Hepatic stellate cell (primary cell): ENCODE data around the gene JADE2.
"Not testable (repeated sequence)": the region's sequence is repeated elsewhere in the genome, so short reads cannot be mapped to it uniquely, and the experiment has no call there.

Experiments used
- DNase-seq: peaks from one replicate; pipeline ENCODE4 v3.0.0; 2011; ENCODE audit warnings: low spot score

JADE2 gene

DNA sequence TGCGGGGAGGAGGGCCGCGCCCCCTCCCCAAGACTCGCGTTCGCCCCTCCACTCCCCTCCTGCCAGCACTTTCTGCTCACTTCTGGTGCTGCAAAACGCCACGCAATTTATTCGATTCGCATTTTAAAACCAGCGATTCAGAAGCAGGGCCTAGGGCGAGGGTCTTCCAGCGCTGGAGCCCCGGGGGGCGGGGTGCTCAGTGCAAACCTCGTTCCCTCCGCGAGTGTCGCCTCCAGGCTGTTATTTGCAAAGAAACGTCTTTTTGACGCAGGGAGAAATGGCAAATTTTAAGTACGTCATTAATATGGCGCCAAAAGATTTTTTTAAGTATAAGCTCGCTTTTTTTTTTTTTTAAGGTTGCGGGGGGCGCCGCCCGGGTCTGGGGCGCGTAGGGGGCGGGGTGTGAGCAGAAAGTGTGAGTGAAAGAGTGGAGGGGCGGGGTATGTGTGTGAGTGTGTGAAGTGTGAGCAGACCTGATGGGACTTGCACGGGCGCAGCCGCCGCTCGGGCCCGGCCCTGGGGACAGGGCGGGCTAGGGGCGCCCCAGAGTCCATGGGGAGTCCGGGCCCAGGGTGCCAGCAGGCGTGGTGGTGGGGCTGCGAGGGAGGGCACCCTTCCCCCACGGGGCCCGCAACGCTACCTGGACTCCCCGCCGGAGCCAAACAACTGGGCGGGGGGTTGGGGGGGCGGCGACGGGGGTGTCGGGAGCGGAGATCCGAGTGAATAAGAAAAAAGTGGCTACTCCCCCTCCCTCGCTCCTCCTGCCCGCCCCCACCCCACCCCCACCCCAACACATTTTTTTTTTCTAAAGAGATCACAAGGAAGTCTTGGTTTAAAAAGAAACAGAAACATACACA is at the start of gene JADE2:
JADE2 (plus strand) TSS at position 845 of the 857 bp plus-strand sequence. CDS start 10,188 bp downstream, outside the sequence.
- DNase-seq = peak; percentile 77

DNA sequence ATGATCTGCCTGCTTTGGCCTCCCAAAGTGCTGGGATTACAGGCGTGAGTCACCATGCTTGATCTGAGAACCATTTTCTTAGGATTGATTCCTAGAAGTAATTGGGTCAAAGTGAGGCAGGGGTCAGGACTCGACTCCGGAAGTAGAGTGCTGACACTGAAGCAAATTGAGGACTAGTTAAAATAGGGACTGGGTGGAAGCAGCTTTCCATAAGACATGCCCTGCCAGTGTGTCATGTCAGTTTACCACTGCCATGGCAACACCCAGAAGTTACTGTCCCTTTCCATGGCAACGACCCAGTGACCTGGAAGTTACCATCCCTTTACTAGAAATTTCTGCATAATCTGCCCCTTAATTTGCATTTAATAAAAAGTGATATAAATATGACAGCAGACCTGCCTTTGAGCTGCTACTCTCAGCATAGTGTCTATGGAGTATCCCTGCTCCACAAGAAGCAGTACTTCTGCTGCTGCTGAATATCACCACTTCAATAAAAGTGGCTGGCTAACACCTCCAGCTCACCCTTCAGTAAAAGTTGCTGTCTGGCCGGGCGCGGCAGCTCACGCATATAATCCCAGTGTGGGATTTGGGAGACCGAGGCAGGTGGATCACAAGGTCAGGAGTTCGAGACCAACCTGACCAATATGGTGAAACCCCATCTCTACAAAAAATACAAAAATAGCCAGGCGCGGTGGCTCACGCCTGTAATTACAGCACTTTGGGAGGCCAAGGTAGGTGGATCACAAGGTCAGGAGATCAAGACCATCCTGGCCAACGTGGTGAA is 47.8 kb upstream of the JADE2 start:
- DNase-seq = no peak

DNA sequence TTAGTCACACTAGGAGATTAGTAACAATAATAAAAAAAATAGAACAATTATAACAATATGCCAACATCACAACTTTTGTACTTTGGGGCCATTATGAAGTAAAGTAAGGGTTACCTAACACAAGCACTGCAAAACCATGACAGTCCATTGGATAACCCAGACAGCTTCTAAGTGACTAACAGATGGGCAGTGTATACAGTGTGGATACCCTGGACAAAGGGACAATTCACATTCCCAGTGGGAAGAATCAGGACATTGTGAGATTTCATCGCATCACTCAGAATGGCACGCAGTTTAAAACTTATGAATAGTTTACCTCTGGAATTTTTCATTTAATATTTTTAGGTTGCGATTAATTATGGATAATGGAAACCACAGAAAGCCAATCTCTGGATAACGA is 45.6 kb upstream of the JADE2 start:
- no peak for DNase-seq

DNA sequence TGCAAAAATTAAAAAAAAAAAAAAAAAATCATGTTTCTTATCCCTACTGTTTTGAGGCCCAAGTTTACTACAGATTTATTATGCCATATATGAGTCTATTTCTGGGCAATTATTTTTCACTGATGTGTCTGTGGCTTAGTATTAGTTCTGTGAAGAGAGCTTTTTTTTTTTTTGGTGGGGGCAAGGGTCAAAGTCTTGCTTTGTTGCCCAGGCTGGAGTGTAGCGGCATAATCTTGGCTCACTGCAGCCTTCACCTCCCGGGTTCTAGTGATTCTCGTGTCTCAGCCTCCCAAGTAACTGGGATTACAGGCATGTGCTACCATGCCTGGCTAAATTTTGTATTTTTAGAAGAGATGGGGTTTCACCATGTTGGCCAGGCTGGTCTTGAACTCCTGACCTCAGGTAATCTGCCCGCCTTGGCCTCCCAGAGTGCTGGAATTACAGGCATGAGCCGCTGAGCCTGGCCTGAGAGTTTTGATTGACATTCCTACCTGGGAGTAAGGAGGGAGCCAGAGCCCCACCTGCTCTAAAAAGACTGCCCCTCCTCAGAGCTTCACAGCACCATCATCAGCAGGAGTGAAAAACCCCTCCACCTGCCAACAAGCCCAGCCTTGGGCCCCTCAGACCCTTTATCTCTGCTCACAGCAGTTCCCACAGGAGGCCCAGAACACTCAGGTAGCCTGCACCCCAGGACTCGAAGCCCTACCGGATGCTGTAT is 36.1 kb upstream of the JADE2 start:
- no peak for DNase-seq

DNA sequence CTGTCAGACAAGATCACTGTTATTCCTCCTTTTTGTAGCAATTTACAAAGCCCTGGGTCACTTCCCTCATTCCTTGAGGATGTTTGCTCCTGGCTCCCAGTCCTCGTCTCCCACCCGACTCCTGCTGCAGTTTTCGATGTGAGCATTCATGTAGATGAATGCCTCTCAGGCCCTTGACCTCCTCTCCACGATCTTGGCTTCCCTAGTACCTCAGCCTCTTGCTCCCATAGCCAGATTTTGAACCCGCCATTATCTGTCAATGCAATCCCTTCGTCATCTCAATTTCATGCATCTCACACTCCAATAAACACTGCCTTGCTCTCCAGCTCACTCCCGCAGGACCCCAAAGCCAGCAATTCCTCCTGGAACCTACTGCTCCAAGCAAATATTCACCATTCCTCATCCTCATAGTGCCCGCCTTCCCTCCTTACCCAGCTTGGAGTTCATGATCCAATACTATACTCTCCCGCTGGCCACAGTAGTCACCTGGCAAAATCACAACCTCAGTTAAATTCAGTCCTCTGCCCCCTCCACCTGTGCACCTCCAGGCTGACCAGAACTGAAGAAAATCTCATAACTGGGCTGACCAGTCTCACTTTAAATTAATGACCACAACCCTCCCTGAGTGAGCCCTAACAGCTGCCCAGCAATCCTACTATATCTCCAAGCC is 35.1 kb upstream of the JADE2 start:
- DNase-seq = no peak

DNA sequence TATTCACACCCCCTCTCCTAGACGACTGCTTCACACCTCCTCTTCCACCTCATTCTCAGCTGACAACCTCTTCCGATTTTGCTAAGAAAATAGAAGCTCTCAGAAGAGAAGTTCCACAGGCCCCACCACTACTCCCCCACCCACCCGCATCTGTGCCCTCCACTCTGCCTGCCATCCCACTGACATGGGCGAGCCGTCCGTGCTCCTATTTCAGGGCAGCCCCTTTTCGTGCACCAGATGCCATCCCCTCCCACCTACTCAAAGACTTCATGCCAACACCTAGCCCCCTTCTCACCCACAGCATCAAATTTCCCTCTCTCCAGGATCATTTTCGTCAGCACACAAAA is 34.6 kb upstream of the JADE2 start:
- DNase-seq = no peak

DNA sequence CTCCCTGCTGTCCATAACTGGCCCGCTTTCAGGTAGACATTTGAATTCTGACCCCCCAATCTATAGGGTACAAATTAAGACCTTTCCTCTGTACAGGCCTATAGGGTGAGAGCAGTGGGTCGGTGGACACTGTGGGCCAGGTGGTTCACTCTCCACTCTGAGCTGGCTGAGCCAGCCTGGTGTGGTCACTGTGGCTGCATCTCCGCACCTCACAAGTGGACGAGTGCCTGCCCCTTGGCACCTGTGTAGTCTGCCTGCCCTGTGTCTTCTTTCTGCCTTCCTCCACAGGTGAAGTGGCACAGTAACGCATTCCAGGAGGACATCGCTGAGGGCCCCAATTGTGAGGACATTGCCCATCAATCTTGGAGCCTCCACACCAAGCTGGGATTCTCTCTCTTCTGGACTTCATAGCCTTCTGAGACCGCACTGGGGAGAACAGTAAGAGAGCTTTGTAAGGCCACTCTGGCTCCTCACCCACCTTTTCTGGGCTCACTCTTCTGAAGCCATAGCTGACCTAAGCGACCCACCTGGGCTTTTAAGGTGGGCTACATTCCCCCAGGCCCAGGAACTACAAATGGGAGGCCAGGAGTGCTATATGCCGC is 33.5 kb upstream of the JADE2 start:
- DNase-seq = no peak

DNA sequence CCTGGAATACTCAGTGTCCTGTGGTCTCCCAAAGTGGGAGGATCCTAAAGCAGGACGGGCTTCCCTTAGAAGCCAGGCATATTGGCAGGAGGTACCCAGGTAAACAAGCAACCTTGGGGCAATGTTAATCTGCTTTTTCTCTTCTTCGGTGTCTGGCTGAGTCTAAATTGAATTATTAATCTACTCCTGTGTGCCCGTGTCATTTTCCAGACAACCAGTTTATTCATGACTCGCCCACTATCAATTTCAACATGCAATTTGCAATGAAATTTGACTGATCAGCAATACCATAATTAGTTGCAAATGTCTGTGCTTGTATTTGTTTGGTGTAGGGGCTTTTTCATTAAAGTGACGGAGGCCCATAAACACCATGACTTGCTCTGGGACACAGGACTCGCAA is 32.9 kb upstream of the JADE2 start:
- DNase-seq = no peak

DNA sequence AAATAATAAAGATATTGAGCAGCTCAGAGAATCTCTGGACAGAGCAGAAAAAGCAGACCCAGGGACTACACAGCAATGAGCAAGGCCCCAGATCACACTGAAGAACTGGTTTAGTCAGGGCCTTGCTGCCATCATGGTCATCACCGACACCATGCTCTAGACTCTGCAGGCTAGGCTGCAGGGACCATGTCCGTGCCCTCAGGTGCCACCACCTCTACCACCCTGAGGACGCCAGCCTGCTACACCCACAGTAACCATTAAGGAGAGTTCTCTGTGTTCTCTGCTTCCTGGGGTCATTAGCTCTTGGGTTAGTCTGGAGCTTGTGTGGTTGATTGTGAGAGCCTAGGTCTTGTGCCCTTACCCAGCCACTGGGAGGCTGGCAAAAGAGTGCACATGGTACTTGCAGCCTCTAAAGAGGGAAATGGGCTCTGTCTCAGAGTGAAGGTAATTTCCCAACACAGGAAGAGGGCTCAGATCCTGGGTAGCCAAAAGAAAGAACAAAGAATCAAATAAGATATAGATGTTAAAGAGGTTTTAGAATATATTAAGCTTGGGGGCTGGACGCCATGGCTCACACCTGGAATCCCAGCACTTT is 31.9 kb upstream of the JADE2 start:
- no peak for DNase-seq

DNA sequence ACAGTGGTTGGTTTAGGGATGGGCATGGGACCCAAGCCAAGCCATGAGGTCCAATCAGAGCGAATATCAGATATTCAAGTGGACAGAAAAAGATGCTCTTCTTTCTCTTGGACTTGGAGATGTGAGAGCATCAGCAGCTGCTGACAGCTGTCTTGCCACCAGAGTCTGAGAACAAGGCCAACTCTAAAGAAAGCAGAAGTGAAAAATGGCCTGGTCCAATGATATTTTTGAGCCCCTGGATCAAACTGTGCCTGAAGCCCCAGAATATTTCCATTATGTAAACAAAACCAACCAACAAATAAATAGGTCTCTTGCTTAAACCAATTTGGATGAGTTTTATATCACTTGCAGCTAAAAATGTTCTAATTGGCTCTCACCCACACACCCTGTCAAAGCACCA is 30.7 kb upstream of the JADE2 start:
- no peak for DNase-seq

DNA sequence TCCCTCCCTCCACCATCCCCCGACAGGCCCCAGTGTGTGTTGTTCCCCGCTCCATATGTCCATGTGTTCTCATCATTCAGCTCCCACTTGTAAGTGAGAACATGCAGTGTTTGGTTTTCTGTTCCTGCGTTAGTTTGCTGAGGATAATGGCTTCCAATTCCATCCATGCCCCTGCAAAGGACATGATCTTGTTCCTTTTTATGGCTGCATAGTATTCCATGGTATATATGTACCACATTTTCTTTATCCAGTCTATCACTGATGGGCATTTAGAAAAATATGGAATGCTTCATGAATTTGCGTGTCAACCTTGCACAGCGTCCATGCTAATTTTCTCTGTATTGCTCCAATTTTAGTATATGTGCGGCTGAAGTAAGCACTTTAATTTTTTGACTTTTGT is 25.6 kb upstream of the JADE2 start:
- DNase-seq = not testable (repeated sequence)

DNA sequence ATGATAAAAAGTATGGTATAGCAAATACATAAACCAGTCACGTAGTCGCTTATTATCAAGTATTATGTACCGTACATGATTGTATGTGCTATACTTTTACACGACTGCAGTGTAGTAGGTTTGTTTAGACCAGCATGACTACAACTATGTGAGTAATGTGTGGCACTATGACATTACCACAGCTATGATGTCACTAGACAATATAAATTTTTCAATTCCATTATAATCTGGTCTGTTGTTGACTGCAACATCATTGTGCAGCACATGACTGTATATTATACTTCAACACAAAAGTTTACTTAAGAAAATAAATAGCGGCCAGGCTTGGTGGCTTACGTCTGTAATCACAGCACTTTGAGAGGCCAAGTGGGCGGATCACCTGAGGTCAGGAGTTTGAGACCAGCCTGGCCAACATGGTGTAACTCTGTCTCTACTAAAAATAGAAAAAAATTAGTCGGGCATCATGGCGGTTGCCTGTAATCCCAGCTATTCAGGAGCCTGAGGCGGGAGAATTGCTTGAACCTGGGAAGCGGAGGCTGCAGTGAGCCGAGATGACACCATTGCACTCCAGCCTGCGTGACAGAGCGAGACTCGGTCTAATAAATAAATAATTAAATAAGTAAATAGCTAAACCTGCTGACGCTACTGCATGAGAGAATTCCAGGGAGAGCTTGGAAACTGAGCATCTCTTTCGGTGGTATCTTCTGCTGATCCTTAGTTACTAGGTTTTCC is 24.6 kb upstream of the JADE2 start:
- DNase-seq = no peak

DNA sequence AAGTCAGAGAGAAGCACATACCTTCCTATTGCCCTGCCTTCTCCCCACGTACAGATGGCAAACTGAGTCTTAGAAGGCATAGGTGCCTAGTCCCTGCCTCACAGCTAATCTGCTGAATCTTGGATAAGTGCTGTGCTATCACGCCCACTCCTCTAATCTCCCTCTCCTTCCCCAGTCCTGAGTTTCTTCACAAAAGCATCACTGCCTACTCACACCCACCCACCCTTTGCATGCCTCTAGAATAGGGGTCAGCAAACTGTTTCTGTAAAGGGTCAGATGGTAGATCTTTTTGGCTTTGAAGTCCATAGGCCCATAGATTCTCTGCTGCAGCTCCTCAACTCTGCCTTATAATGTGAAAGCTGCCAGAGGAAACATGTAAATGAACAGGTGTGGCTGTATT is 23.2 kb upstream of the JADE2 start:
- no peak for DNase-seq

DNA sequence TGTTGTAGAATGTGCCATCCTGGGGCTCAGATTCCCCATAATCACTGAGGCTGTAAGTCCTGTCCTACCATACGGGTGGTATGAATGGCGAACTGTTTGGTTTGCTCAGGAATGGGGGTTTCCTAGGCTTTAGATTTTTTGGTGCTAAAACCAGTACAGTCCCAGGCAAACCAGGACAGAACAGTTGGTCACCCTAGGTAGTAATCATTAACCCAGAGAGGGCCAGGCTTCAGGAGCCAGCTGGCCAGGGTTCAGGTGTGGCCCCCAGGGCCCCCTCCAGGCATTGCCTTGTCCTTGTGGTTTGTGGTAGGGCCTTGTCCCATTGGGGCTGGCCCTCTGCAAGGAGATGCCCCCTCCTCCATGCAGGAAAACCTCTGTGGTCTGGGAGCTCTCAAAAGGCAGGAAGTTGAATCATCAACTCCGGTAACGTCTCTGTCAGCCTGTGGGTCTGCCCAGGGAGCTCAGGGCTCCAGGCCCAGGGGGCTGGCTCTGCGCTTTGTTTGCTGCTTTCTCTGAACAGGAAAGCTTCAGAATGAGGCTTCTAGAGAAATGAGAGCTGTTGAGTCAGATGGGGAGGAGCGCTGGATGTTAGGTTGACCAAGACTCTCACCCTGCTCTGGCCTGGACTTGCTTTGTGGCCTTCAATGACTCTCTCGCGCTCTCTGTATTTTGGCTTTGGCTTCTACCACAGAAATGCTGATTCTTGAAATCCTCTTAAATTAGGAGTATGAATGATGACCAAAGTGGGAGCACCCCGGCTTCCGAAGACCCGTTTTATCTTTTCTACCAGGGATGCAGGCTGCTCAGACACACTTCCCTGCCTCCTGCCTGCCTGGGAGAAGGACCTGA is 22.2 kb upstream of the JADE2 start:
- peak; percentile 91 for DNase-seq

DNA sequence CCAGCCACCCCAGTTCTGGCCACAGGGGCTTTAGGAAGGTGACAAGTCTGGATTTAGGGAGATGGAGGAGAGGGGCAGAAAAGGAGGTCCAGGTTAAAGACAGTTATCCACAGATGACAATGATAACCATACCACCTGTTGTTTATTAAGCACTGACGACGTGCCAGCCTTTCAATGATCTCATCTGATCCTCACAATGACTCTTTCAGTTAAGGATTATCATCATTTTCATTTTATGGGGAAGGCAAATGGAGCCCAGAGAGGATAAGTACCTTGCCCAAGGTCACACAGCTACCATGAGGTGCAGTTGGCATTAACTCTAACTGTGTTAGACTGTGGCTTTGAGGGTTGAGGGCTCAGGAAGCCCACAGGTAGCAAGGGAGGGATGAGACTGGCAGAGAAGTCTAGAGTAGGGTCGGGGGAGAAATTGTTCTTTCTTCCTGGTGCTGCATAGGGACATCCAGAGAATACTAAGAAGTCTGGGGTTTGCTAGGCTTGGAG is 21.5 kb upstream of the JADE2 start:
- no peak for DNase-seq

DNA sequence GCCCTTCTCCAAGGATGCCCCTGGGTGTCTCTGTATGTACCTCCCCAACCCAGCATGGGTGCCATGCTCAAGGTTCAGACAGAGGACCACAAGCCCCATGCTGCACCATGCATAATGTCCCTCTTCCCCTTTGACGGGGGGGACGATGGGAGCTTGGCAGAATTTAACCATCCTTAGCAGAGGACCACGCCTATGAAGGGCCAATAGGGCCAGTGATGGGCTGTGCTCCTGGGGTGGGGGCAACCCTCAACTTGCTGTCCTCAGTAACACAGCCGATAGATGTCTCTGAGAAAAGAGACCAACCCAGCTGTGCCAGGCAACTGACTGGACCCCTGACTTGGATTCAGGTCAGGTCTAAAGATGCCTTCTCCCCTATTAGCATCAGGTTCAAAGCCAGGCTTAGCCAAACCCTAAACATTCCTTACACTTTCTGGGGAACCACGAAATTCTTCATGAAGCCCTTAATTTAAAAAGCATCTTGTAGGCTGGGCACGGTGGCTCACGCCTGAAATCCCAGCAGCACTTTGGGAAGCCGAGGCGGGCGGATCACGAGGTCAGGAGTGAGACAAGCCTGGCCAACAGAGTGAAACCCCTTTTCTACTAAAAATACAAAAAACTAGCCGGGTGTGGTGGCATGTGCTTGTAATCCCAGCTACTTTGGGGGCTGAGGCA is 20.7 kb upstream of the JADE2 start:
- DNase-seq = no peak

DNA sequence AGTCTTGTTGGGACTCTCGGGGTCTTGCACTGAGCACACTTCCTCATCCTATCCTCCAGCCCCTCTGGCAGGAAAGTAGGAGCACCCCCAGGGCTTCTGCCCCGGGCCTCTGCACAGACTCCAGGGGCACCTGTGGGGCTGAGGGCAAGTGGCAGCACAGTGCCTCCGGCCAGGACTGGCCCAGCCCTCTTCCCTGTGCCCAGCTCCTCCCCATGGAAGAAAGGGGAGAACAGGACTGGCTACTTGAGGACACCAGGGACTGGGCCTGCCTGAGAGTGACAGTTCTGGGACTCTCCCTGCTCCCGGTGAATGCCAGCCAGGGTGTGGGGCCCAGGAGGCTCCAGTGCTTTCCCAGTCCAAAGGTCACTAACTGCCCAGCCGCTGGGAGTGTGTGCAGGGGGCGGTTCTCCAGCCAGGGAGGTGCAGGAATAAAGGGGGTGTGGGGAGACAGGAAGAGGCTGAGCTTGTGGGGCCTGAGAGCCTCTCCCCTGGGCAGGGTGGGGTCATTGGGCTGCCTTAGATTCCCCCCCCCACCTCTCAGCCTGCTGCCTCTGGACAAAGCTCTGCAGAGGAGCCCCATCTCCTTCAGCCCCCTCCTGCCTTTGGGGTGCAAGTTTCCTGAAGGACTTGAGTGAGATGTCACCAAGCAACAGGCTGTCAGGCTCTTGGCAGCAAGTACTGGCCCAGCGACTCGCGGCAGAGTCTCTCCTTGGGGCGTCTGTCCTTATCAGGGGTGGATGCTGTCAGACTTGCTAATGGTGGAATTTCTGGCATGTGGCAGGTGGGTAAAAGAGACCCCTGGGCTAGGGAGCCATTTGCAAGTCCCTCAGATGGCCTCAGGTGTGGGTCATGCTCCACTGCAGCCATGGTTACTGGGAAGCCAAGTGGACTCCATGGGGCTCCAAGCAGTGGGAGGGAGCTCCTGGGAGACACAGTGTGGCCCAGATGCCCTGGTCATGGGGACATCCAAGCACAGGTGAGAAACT is 19.1 kb upstream of the JADE2 start:
- no peak for DNase-seq

DNA sequence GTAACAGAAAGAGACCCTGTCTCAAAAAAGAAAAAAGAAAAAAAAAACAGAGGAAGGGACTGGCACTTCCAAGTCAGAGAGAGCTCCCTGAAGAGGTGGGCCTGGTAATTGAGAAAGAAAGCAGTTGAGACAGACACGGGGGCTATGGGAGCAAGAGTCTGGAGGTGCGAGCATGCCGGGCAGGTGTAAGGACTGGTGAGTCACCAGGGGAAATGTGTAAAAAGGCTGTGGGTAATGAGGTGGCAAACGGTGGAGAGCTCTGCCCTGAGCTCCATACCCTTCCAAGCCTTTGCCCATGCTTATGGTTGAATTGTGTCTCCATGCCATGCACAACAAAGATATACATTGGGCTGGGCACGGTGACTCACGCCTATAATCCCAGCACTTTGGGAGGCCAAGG is 18.0 kb upstream of the JADE2 start:
- no peak for DNase-seq
